Heart right ventricle (tissue), 16 donors: ENCODE data around the gene SGCD. TPM values are rescaled to one million over a fixed set of nuclear protein-coding genes. Genes with fewer than 3 reads are reported as not detected.

Experiments
- ATAC-seq, 8 donors: fragments of 200-7000 bp; cut with Tn5 transposase; one replicate each; pipeline ENCODE4 v1.9.1; 2020; ENCODE audit warnings: mild to moderate bottlenecking in 8 of 8, moderate library complexity in 8 of 8, moderate number of reproducible peaks in 1 of 8
- DNase-seq, 2 donors: peaks; one replicate each; pipeline ENCODE4 v3.0.0-alpha.2; 2020
- H3K27ac ChIP-seq, 10 donors: fragments of 200-600 bp; sonication (generic) in 2 of 10; one replicate each; pipeline versions ENCODE4 v1.5.0 to v1.8.0; 2020 to 2022; ENCODE audit warnings: mild to moderate bottlenecking in 3 of 10
- H3K27me3 ChIP-seq, 7 donors: fragments of 200-600 bp; one replicate each; pipeline ENCODE4 v1.8.0; 2021 to 2022; ENCODE audit warnings: mild to moderate bottlenecking in 2 of 7
- H3K36me3 ChIP-seq, 9 donors: fragments of 200-600 bp; sonication (generic) in 1 of 9; one replicate each; pipeline versions ENCODE4 v1.5.0 to v1.8.0; 2020 to 2022; ENCODE audit warnings: mild to moderate bottlenecking in 2 of 9
- H3K4me1 ChIP-seq, 9 donors: fragments of 200-600 bp; sonication (generic) in 1 of 9; one replicate each; pipeline versions ENCODE4 v1.5.0 to v1.8.0; 2020 to 2022; ENCODE audit warnings: mild to moderate bottlenecking in 4 of 9
- H3K4me3 ChIP-seq, 10 donors: fragments of 200-600 bp; sonication (generic) in 2 of 10; one replicate each; pipeline versions ENCODE4 v1.5.0 to v1.8.0; 2020 to 2022; ENCODE audit warnings: mild to moderate bottlenecking in 7 of 10, moderate library complexity in 2 of 10
- H3K9me3 ChIP-seq, 11 donors: fragments of 200-600 bp in 10 of 11; sonication (generic) in 2 of 11; one replicate each; pipeline versions ENCODE4 v1.5.0 to v1.8.0; 2013 to 2022; ENCODE audit warnings: mild to moderate bottlenecking in 2 of 11, control low read depth in 1 of 11, moderate library complexity in 1 of 11
- CTCF ChIP-seq, 9 donors: fragments of 200-600 bp; sonication (generic) in 2 of 9; IDR thresholded peaks; one replicate each; pipeline versions ENCODE4 v1.5.0 to v1.8.0; 2021 to 2022; ENCODE audit warnings: antibody characterized with exemption in 9 of 9, mild to moderate bottlenecking in 5 of 9, moderate library complexity in 1 of 9
- WGBS, 2 donors: extraction: QIAGEN DNeasy Blood & Tissue Kit; methylation state at CpG; one replicate each; pipeline ENCODE4 v1.1.7; 2013; ENCODE audit warnings: inconsistent platforms in 1 of 2; 5-methylcytosine and 5-hydroxymethylcytosine counted together
- intact Hi-C, 10 donors: fragments of 100-400 bp; cut with DNase I; formaldehyde crosslinking; loops; one replicate each; pipeline versions ENCODE4 v1.11.1 to v1.14.2; 2022
- polyA plus RNA-seq, 2 donors: library from polyadenylated mRNA; stranded (reverse); fragments of 200-250 nt; gene quantifications; one replicate each; pipeline ENCODE4 v1.2.3, GENCODE V29; 2013
- total RNA-seq, 10 donors: library from RNA; stranded (reverse); fragmentation: NEBNext Ultra II Directional in 3 of 10; extraction: Animal tissue kit (Norgen Biotek cat#: 25700) in 3 of 10; gene quantifications; one replicate each; pipeline versions ENCODE4 v1.2.1 to v1.2.4, GENCODE V29; 2021 to 2023
- donor health status: Arrhythmogenic right ventricular cardiomyopathy.
- donor health status: ischemic (EF 13 %, LVEDD 7.1; RV severe dilation, severe dysfunction).
- donor health status: healthy with polysubstance abuse.
- donor health status: DM: no; HTN: yes; CAD: no.
- donor health status: DM: no; HTN: no; CAD: no.
- donor health status: ischemic (EF 25% LVEDD 6.9; RV normal size, moderate dysfunction).
- donor health status: ischemic (EF 25% LVEDD 5.7; RV mildly dilated, moderate dysfunction).
- donor health status: healthy.
- donor health status: DM: yes; HTN: yes; CAD: no.
- donor health status: Ischemic cardiomyopathy.
- donor health status: ischemic (EF 35%, LVEDD 5.7; RV mildly dilated, moderate dysfunction).
- donor health status: nonischemic (EF 11% LVEDD 7.7; RV severe dilation, severe dysfunction).
- donor health status: DM: yes; HTN: yes; CAD: no.
- donor health status: PGD.
- donor health status: ischemic (EF 29% LVEDD 5.4; RV normal size, mild dysfunction).
- donor health status: nonischemic (EF 23%, LVEDD 6.1; RV moderate dilation, normal function).

The SGCD gene
- total and polyA plus RNA-seq, 12 donors = 12.0 to 153 (median 99.6) TPM

- intact Hi-C loops = no loop called here
- no peak for ATAC-seq
Measured at GRCh38 chr5:156570615-156571014, 243.7 kb downstream of the SGCD start.

GRCh38 chr5:156581725-156582124 is 254.8 kb downstream of the SGCD start:
- Histone ChIP-seq H3K4me3 (no peak overlapping the region), H3K27me3 (no peaks in the 10 kb centered on the region), H3K36me3 (no peaks in the 10 kb centered on the region), H3K9me3 (peaks cover 0 to 32% (median 0%) of the 10 kb centered on the region in 11 donors), H3K27ac (peak overlapping the region; percentile 42 to 86 (median 78)), H3K4me1 (peaks cover 4 to 40% (median 14%) of the 10 kb centered on the region in 9 donors)
- peak in 7 of 8 donors; percentile 4 to 74 (median 15) for ATAC-seq
- WGBS, 2 donors = 45 to 69% methylated on average over 3 of the region's 3 CpGs
- no peak for TF ChIP-seq CTCF (IDR thresholded peaks at IDR 0.05)
- DNase-seq = no peak
- intact Hi-C loops = loop anchor here in 2 of 10 donors (5.0 to 10.0 kb wide), 4 partner anchors 106 to 254 kb away; partner anchors contain the start of gene SGCD (in 1 of the 2)

More at GRCh38 chr5:156570615-156571014, 243.7 kb downstream of the SGCD start:
- Histone ChIP-seq H3K4me1 (peaks cover 0 to 9% (median 0%) of the 10 kb centered on the region in 9 donors), H3K4me3 (no peak overlapping the region), H3K27ac (no peak overlapping the region), H3K36me3 (no peaks in the 10 kb centered on the region), H3K9me3 (no peaks in the 10 kb centered on the region), H3K27me3 (no peaks in the 10 kb centered on the region)
- no peak for DNase-seq
- TF ChIP-seq CTCF (IDR thresholded peaks at IDR 0.05) = no peak

- H3K4me3 ChIP-seq = no peak overlapping the region
- peaks cover 4 to 44% (median 17%) of the 10 kb centered on the region in 9 donors for H3K4me1 ChIP-seq
- peaks cover 0 to 32% (median 0%) of the 10 kb centered on the region in 11 donors for H3K9me3 ChIP-seq
- TF ChIP-seq CTCF (IDR thresholded peaks at IDR 0.05) = no peak
- DNase-seq (no peak), ATAC-seq (peak; percentile 81 to 97 (median 90))
- 12 to 34% methylated on average over 2 of the region's 2 CpGs for WGBS, 2 donors
- H3K36me3 ChIP-seq = no peaks in the 10 kb centered on the region
- H3K27ac ChIP-seq = peak overlapping the region; percentile 18 to 86 (median 78)
- no peaks in the 10 kb centered on the region for H3K27me3 ChIP-seq
- intact Hi-C loops = loop anchor here in 2 of 10 donors (5.0 to 10.0 kb wide), 4 partner anchors 105 to 255 kb away; partner anchors contain the start of gene SGCD (in 1 of the 2)
Measured at GRCh38 chr5:156582193-156582598, 255.2 kb downstream of the SGCD start.

- no peaks in the 10 kb centered on the region for H3K27me3 ChIP-seq
- peaks cover 0 to 13% (median 0%) of the 10 kb centered on the region in 11 donors for H3K9me3 ChIP-seq
- no peak for DNase-seq
- peaks cover 4 to 57% (median 26%) of the 10 kb centered on the region in 9 donors for H3K4me1 ChIP-seq
- H3K4me3 ChIP-seq = no peak overlapping the region
- peak; percentile 21 to 77 (median 48) for ATAC-seq
- H3K36me3 ChIP-seq = no peaks in the 10 kb centered on the region
- TF ChIP-seq CTCF (IDR thresholded peaks at IDR 0.05) = no peak
- intact Hi-C loops = loop anchor here in 2 of 10 donors (5.0 to 10.0 kb wide), 4 partner anchors 102 to 258 kb away; partner anchors contain the start of gene SGCD (in 1 of the 2)
- H3K27ac ChIP-seq = peak overlapping the region; percentile 11 to 86 (median 76)
Measured at GRCh38 chr5:156584871-156585270, 257.9 kb downstream of the SGCD start.
